ENCODE results near the gene MID1.

MID1 gene

DNA sequence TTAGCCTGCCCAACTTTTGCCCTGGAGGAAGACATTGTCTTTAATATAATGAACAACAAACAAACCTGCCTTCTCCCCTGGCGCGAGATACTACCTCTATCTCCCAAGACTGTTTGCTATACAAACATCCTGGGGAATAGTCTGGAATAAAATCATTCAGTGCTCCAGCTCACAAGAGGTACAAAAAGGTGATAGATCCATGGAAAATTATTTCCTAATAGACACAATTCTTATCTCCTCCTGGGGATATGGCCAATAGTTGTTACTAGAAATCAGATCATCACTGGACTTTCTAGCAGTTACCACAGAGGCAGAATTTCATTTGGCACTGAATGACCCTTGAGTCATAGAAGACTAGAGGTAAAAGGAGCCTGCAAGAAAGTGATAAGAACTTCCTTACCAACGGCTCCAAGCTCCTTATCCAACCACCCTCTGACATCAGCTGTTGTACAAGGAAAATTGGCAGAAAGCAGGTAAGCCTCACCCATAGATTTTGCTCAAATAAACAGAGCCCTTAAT lies 38.1 kb downstream of the MID1 start:
- H3K4me3 ChIP-seq (ENCODE audit: low read length), result no peak overlapping the region
- DNase-seq (ENCODE audit: low read depth, low spot score), result no peak

- no peak for DNase-seq (ENCODE audit: low read depth, low spot score)
- no peak overlapping the region for H3K4me3 ChIP-seq (ENCODE audit: low read length)
Measured at GRCh38 chrX:10579112-10580011, 41.0 kb downstream of the MID1 start.

DNA sequence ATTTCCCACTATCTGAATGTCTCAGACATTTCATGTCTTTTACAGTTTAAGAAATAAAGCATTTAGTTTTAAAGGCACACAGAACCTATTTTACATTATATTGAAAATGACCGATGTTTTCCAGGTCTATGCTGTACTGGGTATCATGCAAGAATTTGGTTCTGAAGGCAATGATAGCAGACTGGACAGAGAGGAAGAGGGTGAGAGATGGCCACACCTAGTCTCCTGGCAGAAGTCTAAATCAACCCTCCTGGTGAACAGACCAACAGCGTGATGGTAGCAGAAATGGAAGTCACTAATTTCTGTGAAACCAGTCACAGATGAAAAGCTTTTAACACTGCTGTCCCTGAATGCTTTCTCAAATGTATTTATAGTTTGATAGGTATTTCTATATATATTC lies 41.9 kb downstream of the MID1 start:
- H3K4me3 ChIP-seq (ENCODE audit: low read length), result no peak overlapping the region
- DNase-seq (ENCODE audit: low read depth, low spot score), result no peak

DNA sequence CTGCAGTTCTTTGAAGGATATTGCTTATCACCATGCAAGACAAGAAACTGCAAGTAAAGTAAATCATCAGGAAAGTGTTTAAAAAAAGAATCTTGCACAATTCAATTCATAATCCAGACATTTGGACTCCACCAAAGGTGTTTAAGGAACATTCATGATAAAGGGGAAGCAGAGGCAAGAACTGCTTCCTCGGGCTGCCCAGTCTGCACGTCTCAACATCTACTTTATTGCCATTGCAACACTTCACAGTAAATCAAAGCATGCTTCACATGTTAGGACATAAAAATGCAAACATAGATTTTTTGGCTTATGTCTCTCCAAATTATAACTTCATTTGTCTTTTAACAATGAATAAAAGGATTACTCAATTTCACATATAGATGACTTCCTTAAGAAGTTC lies 42.5 kb downstream of the MID1 start:
- no peak overlapping the region for H3K4me3 ChIP-seq (ENCODE audit: low read length)
- DNase-seq (ENCODE audit: low read depth, low spot score), result no peak

- no peak for DNase-seq (ENCODE audit: low read depth, low spot score)
- H3K4me3 ChIP-seq (ENCODE audit: low read length), result no peak overlapping the region
Measured at GRCh38 chrX:10576777-10577447, 43.5 kb downstream of the MID1 start.

- no peak for DNase-seq (ENCODE audit: low read depth, low spot score)
- no peak overlapping the region for H3K4me3 ChIP-seq (ENCODE audit: low read length)
Measured at GRCh38 chrX:10576186-10576585, 44.2 kb downstream of the MID1 start.

GRCh38 chrX:10574663-10575062 lies 45.7 kb downstream of the MID1 start:
- no peak overlapping the region for H3K4me3 ChIP-seq (ENCODE audit: low read length)
- no peak for DNase-seq (ENCODE audit: low read depth, low spot score)

DNA sequence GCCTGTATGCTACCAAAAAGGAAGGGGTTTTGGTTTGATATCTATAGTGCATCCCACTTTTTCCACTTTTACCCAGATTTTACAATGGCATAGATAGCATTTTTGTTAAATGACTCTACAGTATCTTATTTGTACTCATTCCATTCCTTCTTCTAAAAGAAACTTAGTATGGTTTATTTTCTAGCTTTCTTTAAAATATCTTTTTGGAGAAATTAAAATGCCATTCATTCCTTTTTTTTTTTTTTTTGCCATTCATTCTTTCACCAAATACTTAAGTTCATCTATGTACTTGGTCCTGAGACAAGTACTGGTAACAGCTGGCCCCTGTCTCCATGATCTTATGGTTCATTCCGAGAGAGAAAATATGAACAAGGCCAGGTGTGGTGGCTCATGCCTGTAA lies 49.1 kb downstream of the MID1 start:
- no peak overlapping the region for H3K4me3 ChIP-seq (ENCODE audit: low read length)
- DNase-seq (ENCODE audit: low read depth, low spot score), result no peak

DNA sequence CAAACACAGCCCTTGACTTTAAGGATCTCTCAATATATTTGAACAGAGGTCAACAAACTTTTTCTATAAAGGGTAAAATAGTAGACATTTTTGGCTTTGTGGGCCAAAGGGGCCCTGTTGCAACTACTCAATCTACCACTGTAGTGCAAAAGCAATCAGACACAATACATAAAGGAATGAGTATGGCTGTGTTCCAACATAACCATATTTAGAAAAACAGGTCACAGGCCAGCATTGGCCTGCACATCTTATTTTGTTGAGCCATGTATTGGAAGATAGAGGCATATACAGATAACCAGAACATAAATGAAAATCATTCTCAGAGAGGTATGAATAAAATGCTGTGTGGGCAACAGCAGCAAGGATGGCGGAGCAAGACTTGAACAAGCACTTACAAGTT lies 49.8 kb downstream of the MID1 start:
- DNase-seq (ENCODE audit: low read depth, low spot score), result no peak
- H3K4me3 ChIP-seq (ENCODE audit: low read length), result no peak overlapping the region

GRCh38 chrX:10569946-10570345 lies 50.4 kb downstream of the MID1 start:
- H3K4me3 ChIP-seq (ENCODE audit: low read length), result no peak overlapping the region
- DNase-seq (ENCODE audit: low read depth, low spot score), result no peak

DNA sequence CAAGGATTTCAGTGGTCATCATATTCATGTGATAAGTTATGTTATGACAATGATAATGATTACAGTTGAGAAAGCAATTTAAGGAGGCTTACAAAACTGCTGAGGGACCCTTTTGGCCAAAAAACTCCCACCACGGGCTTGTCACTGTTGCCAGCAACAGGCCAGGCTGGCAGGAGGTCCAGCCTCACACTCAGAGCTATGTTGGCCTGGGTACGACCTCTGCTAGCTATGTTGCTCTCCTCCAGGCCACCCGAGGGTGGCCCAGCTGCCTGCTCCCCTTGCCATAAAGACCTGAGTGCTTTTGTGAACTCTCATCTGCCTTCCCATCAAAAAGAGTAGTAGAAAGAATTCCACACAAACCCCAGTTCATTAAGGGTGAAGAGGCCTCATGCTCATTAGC lies 52.0 kb downstream of the MID1 start:
- no peak overlapping the region for H3K4me3 ChIP-seq (ENCODE audit: low read length)
- no peak for DNase-seq (ENCODE audit: low read depth, low spot score)

DNA sequence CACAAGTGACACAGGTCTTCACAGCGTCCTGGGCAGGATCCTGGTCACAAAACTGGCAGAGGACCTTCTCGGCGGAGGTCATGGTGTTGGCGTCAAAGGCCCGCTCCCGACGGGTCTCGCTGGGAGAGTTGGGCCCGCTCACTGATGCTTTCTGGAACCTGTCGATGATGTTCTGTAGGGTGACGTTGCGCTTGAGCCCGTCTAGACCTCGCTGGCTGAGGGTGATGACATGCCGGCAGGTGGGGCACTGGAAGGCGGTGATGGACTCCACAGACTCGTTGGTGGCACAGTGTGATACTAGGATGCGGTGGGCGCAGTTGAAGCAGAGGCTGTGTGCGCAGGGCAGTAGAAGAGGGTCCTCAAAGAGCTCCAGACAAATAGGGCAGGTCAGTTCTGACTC lies 53.2 kb downstream of the MID1 start:
- no peak overlapping the region for H3K4me3 ChIP-seq (ENCODE audit: low read length)
- no peak for DNase-seq (ENCODE audit: low read depth, low spot score)

GRCh38 chrX:10566716-10567097 lies 53.7 kb downstream of the MID1 start:
- H3K4me3 ChIP-seq (ENCODE audit: low read length), result no peak overlapping the region
- DNase-seq (ENCODE audit: low read depth, low spot score), result no peak

- no peak overlapping the region for H3K4me3 ChIP-seq (ENCODE audit: low read length)
- DNase-seq (ENCODE audit: low read depth, low spot score), result no peak
Measured at GRCh38 chrX:10564484-10564883, 55.9 kb downstream of the MID1 start.

DNA sequence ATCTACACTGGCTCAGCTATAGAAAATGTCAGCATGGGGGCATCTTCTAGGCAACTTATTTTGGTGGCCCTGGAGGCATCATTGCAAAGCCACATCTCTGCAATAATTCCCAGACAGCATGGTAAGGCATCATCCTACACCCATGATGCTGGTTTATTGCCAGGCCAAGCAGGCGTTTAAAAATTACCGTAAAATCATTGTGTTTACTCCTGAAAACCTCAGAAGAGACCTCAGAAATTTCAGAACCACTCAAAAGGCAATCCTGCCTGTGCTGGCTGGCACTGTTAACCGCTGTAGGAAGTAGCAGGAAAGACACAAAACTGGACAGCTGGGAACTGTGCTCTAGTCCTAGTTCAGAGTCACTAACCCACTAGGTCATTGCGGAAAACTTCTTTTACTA lies 63.2 kb downstream of the MID1 start:
- H3K4me3 ChIP-seq (ENCODE audit: low read length), result no peak overlapping the region
- DNase-seq (ENCODE audit: low read depth, low spot score), result no peak

- no peak overlapping the region for H3K4me3 ChIP-seq (ENCODE audit: low read length)
- no peak for DNase-seq (ENCODE audit: low read depth, low spot score)
Measured at GRCh38 chrX:10556405-10556804, 64.0 kb downstream of the MID1 start.

GRCh38 chrX:10555846-10556245 lies 64.5 kb downstream of the MID1 start:
- H3K4me3 ChIP-seq (ENCODE audit: low read length), result no peak overlapping the region
- no peak for DNase-seq (ENCODE audit: low read depth, low spot score)

- H3K4me3 ChIP-seq (ENCODE audit: low read length), result no peak overlapping the region
- DNase-seq (ENCODE audit: low read depth, low spot score), result no peak
Measured at GRCh38 chrX:10554612-10555270, 65.6 kb downstream of the MID1 start.

DNA sequence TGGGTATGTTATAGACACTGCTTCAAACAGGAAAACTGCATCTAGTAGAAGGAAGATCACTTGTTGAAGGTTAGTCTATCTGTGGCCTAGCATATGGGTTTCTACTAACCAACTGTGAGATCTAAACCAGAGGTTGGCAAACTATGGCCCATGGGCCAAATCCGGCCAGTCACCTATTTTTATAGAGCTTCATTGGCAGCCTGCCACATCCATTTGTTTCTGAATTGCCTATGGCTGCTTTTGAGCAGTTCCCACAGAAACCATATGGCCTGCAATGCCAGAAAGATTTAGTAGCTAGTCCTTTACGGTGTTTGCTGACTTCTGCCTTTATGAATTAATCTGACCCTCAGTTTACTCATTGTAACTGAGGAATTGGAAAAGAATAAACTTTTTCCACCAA lies 71.1 kb downstream of the MID1 start:
- H3K4me3 ChIP-seq (ENCODE audit: low read length), result no peak overlapping the region
- no peak for DNase-seq (ENCODE audit: low read depth, low spot score)

GRCh38 chrX:10548688-10549087 lies 71.7 kb downstream of the MID1 start:
- H3K4me3 ChIP-seq (ENCODE audit: low read length), result no peak overlapping the region
- DNase-seq (ENCODE audit: low read depth, low spot score), result no peak
